ENCODE results near the gene LRRC15.

Gene LRRC15

DNA sequence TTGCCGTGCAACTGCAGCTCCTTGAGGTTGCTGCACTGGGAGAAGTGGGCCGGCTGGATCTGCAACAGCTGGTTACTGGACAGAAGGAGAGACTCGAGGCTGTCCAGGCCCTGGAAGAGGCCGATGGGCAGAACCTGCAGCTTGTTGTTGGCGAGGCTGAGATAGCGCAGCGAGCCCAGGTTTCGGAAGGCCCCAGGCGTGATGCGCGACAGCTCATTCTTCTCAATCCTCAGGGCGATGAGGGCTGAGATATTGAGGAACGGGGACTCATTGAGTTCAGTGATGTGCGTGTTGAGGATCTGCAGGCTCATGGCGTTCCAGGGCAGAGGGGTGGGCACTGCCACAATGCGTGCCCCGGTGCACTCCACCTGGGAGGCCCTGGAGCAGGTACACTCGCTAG is 9.0 kb downstream of the LRRC15 start:
- no peak for DNase-seq

GRCh38 chr3:194357681-194358080 is 11.9 kb downstream of the LRRC15 start:
- DNase-seq: no peak

- DNase-seq: no peak
These were observed 14.2 kb downstream of the LRRC15 start for GRCh38 chr3:194355379-194355778.

DNA sequence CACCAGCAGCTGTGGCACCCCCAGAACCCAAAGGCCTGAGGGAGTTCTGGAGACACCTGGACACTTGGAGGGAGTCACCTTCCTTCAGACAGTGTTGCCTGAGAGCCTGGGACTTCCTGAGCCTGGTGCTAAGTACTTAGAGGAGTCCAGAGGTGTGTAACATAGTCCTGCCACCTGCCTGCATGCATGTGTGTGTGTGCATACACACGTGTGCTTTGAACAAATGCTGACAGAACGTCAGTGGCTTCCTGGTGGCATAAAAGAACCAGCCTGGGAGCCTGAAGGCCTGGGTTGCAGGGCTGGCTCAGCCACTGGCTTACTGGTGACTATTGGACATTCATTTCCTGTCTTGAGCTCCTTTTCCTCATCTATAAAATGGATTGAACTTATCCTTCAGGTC is 15.2 kb downstream of the LRRC15 start:
- no peak for DNase-seq

DNA sequence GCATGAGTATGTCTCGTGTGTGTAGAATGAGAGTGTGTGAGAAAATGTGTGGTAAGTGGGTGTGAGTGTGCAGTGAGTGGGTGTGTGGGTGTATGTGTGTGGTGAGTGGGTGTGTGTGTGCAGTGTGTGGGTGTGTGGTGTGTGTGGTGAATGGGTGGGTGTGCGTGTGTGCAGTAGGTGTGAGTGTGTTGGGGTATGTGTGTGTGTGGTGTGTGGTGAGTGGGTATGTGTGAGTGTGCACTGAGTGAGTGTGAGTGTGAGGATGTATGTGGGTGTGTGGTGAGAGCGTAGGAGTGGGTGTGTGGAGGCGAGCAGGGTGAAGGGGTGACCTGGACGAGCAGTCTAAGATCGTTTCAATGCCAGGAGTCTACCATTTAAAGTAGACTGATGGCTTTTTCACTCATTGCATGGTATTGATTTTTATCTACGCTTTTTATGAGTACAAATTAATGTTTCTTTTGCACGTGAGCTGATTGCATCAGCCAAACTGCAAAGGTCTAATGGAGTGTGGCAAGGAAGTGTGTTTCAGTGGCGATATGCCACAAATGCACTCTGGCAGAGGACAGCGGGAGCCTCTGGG is 16.8 kb downstream of the LRRC15 start:
- no peak for DNase-seq

DNA sequence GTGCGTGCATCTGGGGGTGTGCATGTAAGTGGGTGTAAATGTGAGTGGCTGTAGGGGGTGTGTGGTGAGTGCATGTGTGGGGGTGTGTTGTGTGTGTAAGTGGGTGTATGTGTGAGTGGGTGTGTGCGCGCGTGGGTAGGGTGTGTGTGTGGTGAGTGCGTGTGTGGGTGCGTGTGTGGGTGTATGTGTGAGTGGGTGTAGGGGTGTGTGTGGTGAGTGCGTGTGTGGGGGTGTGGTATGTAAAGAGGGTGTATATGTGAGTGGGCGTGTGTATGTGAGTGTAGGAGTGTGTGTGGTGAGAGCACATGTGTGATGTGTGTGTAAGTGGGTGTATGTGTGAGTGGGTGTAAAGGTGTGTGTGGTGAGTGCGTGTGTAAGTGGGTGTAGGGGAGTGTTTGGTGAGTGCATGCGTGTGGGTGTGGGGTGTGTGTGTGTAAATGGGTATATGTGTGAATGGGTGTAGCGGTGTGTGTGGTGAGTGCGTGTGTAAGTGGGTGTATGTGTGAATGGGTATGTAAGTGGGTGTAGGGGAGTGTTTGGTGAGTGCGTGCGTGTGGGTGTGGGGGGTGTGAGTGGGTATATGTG is 17.5 kb downstream of the LRRC15 start:
- no peak for DNase-seq

- no peak for DNase-seq
These were observed 18.4 kb downstream of the LRRC15 start, which contains the start of gene CPN2 for GRCh38 chr3:194351080-194351672. TSS of gene CPN2 (minus strand) at chr3:194351328. CDS start at chr3:194342702, 8,626 bp downstream.

GRCh38 chr3:194350726-194351071 is 18.8 kb downstream of the LRRC15 start:
- DNase-seq: no peak

DNA sequence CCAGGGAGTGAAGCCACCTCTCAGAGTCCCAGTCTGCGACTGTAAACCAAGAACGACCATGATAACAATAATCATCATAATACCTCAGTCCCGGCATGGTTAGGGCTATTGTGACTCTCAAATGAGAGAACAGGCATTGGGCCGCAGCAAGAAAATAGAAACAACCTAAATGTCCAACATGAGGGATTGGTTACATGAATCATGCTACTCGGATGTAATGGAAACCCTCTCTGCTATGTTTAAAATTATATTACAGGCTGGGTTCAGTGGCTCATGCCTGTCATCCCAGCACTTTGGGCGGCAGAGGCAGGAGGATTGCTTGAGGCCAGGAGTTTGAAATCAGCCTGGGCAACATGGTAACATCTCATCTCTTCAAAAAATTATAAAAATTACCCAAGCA is 21.2 kb downstream of the LRRC15 start:
- no peak for DNase-seq

DNA sequence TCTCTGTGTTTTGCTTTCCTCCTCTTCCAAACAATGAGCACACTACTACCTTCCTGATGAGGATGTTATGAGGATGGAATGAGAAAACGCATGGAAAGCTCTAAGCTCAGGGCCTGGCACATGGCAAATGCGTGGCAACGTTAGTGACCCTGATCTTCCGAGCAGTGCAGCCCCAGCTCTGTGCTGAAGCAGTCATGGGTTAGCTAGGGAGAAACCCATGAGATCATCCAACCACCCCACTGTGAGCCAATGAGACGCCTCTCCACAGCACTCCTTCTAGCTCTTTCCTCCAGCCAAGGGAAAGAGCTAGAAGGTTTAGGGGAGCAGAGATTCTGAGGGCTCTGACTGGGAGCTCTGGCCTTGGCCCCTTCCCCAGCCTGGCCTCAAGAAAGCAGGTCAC is 22.9 kb downstream of the LRRC15 start:
- no peak for DNase-seq

DNA sequence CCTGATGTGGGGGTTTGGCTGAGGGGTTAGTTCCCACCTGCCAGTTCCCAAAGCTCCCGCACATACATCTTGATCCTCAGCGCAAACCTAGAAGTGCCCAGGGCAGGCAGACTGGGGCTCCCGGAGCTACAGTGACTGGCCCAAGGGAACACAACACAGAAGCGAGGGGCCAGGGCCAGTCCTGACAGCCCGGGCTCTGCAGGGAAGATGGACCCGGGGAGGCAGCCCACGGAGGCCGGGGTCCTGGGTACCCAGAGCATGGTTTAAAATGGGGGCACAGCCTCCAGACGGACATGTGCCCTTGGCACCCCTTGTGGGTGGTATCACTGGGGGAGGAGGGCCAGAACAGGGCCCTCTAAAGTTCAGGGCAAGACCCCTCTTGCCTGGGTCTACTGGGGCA is 23.5 kb downstream of the LRRC15 start:
- no peak for DNase-seq

GRCh38 chr3:194344012-194344411 is 25.5 kb downstream of the LRRC15 start:
- DNase-seq: peak; percentile 57

GRCh38 chr3:194343561-194343893 is 26.0 kb downstream of the LRRC15 start:
- DNase-seq: no peak

- DNase-seq: no peak
These were observed 26.5 kb downstream of the LRRC15 start for GRCh38 chr3:194342861-194343560.

DNA sequence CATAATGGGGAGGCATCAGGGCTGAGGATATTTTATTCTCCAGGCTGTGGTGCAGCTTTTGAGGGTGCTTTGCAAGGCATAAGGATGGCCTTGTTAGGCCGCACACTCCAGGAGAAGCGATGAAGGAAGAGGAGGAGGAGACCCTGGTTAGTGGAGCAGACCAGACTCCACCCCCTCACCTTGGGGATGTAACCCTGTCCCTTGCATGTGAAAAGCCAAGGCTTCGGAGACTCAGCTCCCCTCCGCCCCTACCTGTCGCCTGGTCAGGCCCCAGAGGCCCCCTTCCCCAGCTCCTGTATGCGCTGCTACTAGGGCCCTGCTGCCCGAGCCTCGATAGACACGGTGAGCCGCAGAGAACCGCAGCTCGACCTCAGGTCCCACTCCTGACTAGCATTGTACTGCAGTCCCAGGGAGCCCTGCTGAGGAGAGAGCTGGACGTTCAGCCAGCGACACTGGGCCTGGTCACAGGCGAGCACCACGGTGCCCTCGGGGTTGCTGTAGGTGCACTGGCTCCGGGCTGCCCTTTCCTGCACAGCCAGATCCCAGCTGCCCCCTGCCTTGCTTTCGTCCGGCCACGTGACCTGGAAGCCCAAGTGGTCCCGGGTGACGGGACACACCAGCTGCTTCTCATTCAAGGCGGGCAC is 28.7 kb downstream of the LRRC15 start:
- DNase-seq: no peak

DNA sequence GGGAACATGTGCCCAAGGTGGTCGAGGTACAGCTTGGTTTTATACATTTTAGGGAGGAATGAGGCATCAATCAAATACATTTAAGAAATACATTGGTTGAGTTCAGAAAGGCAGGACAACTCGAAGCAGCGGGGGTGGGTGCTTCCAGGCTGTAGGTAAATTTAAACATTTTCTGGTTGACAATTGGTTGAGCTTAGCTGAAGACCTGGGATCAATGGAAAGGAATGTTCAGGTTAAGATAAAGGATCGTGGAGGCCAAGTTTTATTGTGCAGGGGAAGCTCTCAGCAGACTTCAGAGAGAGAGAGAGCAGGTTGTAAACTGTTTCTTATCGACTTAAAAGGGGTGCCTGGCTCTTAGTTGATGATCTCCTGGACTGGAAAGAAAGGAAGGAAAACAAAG is 29.7 kb downstream of the LRRC15 start:
- DNase-seq: no peak

- no peak for DNase-seq
These were observed 30.2 kb downstream of the LRRC15 start for GRCh38 chr3:194339356-194339755.

GRCh38 chr3:194337965-194338753 is 31.4 kb downstream of the LRRC15 start:
- DNase-seq: no peak

DNA sequence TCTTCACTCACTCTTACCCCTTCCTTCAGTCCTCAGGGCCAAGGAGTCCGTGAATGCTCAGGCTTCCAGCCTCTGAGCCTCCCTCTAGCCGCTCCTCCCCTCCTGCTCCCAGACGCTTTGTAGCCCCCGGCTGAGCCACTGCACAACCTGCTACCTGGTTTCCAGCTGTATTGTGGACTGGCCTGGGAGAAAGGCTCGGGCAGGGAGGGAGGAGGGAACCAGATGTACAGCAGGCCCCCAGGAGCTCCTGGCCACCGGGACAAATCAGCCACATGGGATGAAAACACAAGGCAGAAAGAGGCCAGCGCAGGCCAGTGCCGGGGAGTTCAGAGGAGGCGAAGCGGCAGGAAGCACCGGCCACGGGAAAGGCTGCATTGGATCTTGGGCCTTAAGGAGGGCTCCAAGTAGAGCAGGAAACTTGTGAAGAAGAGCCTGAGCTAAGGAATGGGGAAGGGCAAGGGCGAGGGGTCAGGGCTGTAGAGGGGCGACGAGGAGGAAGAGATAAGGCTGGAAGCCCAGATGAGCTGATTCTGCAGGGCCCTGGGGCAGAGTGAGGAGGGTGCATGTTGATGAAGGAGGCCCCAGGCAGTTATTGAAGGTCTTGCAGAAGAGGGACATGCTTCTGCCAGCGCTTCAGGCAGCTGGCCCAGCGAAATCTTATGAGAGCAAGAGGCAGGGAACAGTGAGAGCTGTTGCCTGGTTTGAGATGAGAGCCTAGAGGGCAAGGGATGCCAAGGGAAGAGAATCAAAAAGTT is 32.8 kb downstream of the LRRC15 start:
- no peak for DNase-seq

GRCh38 chr3:194333981-194334320 is 35.6 kb downstream of the LRRC15 start:
- DNase-seq: no peak

DNA sequence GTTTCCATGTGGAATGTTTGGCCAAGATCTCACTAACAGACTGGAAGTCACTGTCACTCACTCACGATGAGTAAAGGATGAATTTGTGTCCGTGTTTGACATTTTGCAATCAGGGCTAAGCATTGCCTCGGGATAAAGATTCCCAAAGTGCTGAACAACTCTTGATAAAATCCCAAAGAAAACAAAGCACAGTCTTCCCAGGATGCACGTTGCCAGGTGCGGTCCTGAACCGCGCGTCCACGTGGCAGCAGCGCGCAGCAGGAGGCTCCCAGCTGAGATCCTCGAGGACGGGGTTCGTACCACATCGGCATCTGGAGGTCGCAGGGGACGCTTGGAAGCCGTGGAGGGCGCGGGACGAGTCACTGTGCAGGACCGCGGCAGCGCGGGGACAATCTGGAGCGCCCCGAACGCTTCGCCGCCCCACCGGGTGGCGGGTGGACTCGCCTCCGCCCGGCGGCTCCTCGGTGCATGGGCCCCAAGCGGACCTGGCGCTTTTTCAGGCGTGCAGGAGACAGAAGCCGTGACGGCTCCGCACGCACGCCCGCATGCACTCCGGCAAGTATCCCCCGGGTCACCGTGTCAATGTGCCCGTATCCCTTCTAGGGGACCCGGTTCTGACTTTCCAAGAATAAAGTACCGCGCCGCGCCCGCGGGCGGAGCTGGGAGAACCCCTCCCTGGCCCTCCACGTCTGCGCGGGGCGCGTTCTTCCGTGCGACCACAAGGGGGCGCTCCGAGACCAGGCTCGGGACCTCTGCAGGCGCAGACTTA is 36.1 kb downstream of the LRRC15 start:
- no peak for DNase-seq

- no peak for DNase-seq
These were observed 36.7 kb downstream of the LRRC15 start for GRCh38 chr3:194332858-194333211.

Data from effector CD8-positive, alpha-beta T cell (primary cell).